ENCODE results near the gene KLF9.

Gene KLF9

DNA sequence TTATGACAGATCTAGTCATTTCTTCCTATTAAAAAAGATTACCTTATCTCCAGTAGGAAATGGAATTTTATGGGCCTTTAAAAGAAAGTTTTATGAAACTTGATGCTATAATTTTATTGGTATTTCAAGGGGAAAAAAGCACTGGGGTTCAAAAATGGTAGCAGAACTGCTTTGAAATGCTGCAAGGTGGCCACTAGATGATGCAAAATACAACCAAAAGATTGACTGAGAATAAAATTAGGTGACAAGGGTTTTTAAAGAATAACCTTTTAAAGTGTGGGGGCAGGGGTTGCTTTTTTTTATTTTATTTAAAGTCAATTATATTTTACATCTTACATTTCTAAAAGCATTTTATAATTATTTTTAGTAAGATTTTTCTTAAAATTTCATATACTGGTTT, 61.7 kb downstream of the KLF9 start:
- no peak for DNase-seq

GRCh38 chr9:70352356-70352755, 62.1 kb downstream of the KLF9 start:
- peak; percentile 13 for DNase-seq

DNA sequence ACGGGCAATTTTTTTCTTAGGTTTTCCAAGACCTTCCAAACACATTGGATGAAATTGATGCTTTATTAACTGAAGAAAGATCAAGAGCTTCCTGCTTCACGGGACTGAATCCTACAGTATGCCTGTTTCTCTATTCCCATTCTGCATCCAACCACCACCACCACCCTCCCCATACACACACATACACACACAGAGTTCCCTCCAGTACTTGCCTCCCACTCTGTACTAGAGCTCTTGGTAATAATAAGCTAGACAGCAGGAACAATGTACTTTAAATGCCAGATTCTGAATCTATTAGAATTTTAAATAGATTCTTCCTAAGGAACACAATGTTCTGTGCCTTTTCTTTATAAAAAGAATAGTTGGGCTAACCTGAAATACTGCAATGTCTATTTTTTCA, 67.4 kb downstream of the KLF9 start:
- DNase-seq, result no peak

DNA sequence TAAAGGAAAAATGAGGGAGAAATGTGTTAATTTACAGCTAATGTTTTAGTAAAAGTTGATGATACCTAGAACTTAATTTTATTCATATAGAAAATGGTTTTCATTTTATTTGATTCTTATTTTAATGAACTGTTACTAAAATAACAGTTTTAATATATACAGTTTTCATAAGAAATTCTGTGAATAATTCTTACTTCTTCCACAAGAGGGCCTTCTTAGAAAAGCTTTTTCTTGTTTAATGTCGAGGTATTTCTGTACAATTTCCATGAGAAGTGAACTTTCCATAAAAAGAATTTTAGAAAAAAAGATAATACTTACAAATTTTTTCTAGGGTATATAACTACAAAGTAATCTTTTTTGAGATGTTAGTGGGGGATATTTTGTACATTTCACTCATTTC, 73.9 kb downstream of the KLF9 start:
- DNase-seq, result peak; percentile 38
